Breast epithelium (tissue), 3 donors: ENCODE data around the gene SCYL2.

ENCODE experiments used
- POLR2A ChIP-seq: fragments of 450-650 bp; IDR thresholded peaks from one replicate; pipeline ENCODE4 v1.6.1; 2016; ENCODE audit warnings: antibody characterized with exemption, mild to moderate bottlenecking, moderate library complexity
- POLR2AphosphoS5 ChIP-seq, 3 donors: sonication (generic); formaldehyde crosslinking; IDR thresholded peaks; one replicate each; pipeline ENCODE4 v1.6.1; 2017; ENCODE audit warnings: antibody characterized with exemption in 3 of 3
- TF ChIP-seq, protein P1 (sequence below), 3 donors: fragments of 450-650 bp; IDR thresholded peaks; one replicate each; pipeline ENCODE4 v1.5.1; 2016 to 2017; ENCODE audit warnings: antibody characterized with exemption in 3 of 3, mild to moderate bottlenecking in 3 of 3, moderate library complexity in 3 of 3

DNA sequence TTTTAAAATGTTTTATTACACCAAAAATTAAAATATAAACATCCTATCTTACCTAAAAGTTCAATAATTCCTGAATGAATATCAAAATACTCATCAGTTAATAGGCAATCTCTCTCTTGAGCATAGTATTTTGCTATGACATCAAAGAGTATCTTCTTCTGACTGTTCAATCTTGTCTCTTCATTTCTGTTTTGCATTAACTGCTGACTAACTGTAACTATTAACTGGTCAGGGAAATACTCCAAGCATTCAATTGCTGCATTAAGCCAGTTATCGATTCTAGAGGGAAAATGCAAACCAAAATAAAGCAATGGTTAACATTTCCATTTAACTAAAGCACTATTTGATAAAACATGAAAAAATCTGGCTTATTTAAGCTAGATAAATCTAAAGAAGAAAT is 13.5 kb upstream of the SCYL2 start:
- TF ChIP-seq, protein P1, sequence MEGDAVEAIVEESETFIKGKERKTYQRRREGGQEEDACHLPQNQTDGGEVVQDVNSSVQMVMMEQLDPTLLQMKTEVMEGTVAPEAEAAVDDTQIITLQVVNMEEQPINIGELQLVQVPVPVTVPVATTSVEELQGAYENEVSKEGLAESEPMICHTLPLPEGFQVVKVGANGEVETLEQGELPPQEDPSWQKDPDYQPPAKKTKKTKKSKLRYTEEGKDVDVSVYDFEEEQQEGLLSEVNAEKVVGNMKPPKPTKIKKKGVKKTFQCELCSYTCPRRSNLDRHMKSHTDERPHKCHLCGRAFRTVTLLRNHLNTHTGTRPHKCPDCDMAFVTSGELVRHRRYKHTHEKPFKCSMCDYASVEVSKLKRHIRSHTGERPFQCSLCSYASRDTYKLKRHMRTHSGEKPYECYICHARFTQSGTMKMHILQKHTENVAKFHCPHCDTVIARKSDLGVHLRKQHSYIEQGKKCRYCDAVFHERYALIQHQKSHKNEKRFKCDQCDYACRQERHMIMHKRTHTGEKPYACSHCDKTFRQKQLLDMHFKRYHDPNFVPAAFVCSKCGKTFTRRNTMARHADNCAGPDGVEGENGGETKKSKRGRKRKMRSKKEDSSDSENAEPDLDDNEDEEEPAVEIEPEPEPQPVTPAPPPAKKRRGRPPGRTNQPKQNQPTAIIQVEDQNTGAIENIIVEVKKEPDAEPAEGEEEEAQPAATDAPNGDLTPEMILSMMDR (IDR thresholded peaks at IDR 0.05), result no peak
- TF ChIP-seq POLR2A (no peak), POLR2AphosphoS5 (IDR thresholded peaks at IDR 0.05) (no peak)
